ENCODE measurements around the gene ODAD3.
"Not testable (repeated sequence)": the region's sequence is repeated elsewhere in the genome, so short reads cannot be mapped to it uniquely, and the experiment has no call there.

The ODAD3 gene

GRCh38 chr19:11401808-11402543, 32.9 kb downstream of the ODAD3 start:
- no peak for DNase-seq

GRCh38 chr19:11400798-11401197, 34.1 kb downstream of the ODAD3 start:
- DNase-seq: no peak

GRCh38 chr19:11399667-11400066, 35.3 kb downstream of the ODAD3 start:
- DNase-seq: no peak

DNA sequence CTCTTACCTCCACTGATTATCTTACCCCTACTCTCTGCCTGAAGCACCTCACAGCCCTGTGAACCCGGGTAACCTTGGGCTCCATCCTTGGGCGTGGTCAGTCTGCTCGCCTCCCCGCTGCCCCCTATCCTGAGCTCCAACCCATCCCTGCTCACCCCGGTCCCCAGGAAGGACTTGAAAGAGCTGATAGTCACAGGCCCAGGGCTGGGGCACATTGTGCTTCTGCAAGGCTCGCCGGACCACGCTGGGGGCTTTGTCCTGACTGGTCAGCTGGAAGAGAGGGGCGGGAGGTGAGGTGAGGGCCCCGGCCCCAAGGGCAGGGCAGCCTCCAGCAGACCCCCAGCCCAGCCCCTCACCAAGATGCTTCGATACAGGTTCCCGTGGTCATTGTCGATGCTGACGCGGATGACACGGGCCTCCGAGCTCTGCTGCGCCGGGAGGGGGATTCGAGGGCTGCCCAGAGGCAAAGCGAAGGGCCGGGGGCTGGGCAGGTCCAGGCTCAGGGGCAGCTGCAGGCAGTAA, 37.8 kb downstream of the ODAD3 start:
- no peak for DNase-seq

DNA sequence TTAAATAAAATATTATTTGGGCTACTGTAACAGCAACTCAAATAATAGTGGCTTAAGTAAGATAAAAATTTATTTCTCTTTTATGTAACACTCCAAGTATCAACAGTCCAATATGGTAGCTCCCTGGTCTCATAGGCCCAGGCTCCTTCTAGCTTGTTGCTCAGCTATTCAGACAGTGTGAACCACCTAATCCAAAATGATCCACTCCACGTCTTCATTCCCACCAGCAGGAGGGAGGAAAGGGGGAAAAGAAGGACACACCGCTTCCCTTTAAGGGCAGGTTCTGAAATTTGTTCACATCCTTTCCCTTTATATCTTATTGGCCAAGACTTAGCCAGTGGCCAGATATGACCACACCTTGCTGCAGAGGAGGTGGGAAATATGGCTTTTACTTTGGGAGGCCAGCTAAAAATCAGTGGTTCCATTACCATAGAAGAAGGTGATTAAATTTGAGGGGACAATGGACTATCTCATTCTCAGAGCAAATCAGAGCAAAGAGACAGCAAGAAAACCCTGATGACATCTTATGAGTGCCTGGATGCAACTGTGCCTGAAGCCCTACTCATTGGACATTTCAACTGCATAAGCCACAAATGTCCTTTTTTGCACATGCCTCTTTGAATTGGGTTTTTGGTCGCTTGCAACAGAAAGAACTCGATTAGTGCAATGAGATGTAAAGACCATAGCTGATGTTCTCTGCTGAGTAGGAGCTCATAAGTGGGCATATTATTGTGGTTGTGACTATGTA, 43.8 kb downstream of the ODAD3 start:
- peak; percentile 66 for DNase-seq

GRCh38 chr19:11390359-11390758, 44.6 kb downstream of the ODAD3 start:
- DNase-seq: no peak

- DNase-seq: no peak
These were observed 47.5 kb downstream of the ODAD3 start for GRCh38 chr19:11387162-11388034.

- DNase-seq: peak; percentile 67
These were observed 50.2 kb downstream of the ODAD3 start for GRCh38 chr19:11384778-11385129.

DNA sequence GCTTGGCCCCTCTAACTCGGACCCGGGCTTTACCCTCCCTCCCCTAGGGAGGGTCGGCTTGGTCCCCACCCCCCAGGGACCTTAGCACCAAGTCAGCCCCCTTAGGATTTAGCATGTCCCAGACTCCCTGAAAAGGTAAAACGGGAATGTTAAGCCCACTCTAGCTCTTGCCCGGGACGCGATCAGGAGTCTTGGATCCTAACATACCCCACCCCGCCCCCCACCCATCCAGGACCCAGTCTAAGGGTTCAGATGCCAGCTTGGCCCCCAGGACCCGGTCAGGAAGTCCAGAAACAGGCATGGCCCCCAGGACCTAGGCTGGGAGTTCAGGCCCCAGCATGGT, 51.2 kb downstream of the ODAD3 start:
- no peak for DNase-seq

GRCh38 chr19:11382898-11383705, 51.8 kb downstream of the ODAD3 start:
- peak; percentile 100 for DNase-seq

DNA sequence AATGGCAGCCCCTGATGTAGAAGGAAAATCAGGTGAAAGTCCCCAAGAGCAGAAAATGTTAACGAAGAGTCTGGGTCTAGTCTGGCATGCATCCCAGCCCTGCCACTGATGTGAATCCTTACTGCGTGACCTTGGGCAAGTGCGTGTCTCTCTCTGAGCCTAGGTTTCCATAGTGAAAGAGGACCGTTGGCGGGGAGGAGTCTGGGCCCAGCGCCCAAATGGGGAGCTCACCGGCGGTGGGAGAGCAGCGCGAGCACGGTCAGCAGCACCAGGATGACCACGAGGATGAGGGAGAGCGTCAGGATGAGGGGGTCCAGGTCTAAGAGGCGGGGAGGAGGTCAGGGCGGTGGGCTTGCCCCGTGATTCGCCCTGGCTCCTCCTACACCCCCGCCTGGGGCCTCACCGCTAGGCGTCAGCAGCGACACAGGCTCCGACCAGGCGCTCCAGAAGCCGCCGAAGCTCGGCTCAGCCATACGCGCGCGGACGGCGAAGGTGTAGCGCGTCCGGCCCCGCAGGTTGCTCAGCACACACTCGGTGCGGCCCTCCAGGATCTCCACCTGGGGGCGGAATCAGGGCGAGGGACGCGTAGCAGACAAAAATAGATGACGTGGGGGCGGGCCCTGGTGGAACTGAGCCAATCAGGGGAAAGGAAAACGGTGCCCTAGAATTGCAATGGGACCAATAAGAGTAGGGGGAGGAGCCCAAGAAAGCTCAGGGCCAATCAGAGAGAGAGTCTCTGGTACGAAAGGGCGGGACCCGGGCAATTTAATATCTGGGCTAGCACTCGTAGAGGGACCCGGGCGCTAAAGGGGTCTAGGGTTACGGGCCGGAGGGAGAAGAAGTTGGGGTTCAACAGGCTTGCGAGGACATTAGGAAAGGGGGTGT, 54.0 kb downstream of the ODAD3 start:
- DNase-seq: no peak

DNA sequence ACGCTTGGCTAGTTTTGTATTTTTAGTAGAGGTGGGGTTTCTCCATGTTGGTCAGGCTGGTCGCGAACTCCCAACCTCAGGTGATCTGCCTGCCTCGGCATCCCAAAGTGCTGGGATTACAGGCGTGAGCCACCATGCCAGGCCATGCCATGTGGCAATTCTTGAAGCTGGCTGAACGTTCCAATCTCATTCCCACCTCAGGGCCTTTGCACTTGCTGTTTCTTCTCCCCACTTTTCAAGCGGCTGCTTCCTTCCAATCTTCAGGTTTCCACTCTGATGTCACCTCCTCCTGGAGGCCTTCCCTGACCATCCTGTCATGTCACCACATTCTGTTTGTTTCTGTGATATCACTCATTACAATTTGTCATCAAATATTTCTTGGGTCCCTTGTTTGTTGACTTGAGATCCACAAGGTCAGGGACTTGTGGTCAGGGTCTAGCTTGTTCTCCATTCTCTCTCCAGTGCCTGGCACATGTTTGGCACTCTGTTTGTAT, 55.0 kb downstream of the ODAD3 start:
- no peak for DNase-seq

DNA sequence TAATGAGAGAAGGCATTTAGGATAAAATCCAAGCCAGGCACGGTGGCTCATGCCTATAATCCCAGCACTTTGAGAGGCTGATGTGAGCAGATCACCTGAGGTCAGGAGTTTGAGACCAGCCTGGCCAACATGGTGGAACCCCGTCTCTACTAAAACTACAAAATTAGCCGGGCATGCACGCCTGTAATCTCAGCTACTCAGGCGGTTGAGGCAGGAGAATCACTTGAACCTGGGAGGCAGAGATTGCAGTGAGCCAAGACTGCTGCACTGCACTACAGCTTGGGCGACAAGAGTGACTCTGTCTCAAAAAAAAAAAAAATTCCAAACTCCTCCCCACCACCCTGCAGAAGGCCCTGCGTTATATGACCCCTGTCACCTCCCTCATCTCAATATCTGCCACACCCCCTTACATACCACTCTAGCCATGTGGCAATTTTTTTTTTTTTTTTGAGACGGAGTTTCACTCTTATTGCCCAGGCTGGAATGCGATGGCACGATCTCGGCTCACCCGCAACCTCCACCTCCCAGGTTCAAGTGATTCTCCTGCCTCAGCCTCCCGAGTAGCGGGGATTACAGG, 55.6 kb downstream of the ODAD3 start:
- DNase-seq: not testable (repeated sequence)

GRCh38 chr19:11378319-11379189, 56.4 kb downstream of the ODAD3 start:
- DNase-seq: peak; percentile 83

DNA sequence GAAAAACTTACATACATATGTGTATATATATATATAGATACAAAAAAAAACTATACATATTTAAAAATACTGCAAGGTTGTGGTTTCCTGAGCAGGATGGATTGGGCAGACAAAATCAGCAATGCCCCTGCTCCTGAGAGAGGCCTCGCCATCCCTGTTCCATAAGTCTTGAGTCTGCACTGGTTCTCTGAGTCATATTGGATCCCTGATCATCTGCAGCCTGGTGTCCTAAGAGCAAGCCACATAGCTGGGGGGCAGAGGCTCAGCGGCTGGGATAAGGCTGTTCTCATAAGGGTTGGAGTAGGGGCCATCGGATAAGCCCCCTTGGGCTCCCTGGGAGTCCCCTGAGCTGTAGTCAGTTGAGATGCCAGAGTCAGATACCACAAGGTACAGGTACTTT, 57.2 kb downstream of the ODAD3 start:
- no peak for DNase-seq

- peak; percentile 96 for DNase-seq
These were observed 57.7 kb downstream of the ODAD3 start for GRCh38 chr19:11377237-11377636.

GRCh38 chr19:11375143-11375948, 59.6 kb downstream of the ODAD3 start:
- peak; percentile 97 for DNase-seq

GRCh38 chr19:11374433-11375142, 60.3 kb downstream of the ODAD3 start, which contains the start of gene SWSAP1:
TSS of gene SWSAP1 (plus strand) at chr19:11374666. CDS start at chr19:11374681, 15 bp downstream.
- peak; percentile 100 for DNase-seq
